Measurements from ENCODE around the gene TMEM181. TPM values are rescaled to one million over a fixed set of nuclear protein-coding genes. Genes with fewer than 3 reads are reported as not detected.
"Not testable (repeated sequence)": the region's sequence is repeated elsewhere in the genome, so short reads cannot be mapped to it uniquely, and the experiment has no call there.

TMEM181 gene
- total RNA-seq, 4 donors from 2014 or later = 6.6 to 48.3 (median 37.0) TPM

GRCh38 chr6:158653577-158654354 lies 93.9 kb downstream of the TMEM181 start:
- peak overlapping the region; percentile 80 to 91 (median 83) for H3K27ac ChIP-seq
- no peak overlapping the region for H3K4me3 ChIP-seq
- no peak for TF ChIP-seq CTCF (IDR thresholded peaks at IDR 0.05)
- peak in 1 of 2 donors; percentile 18 for TF ChIP-seq POLR2A (IDR thresholded peaks at IDR 0.05)
- peak in 2 of 3 donors; percentile 85 to 94 for DNase-seq
- no peaks in the 10 kb centered on the region for H3K9me3 ChIP-seq
- peaks cover 0 to 20% (median 10%) of the 10 kb centered on the region in 4 donors for H3K4me1 ChIP-seq
- no peaks in the 10 kb centered on the region for H3K36me3 ChIP-seq
- H3K27me3 ChIP-seq = no peaks in the 10 kb centered on the region

DNA sequence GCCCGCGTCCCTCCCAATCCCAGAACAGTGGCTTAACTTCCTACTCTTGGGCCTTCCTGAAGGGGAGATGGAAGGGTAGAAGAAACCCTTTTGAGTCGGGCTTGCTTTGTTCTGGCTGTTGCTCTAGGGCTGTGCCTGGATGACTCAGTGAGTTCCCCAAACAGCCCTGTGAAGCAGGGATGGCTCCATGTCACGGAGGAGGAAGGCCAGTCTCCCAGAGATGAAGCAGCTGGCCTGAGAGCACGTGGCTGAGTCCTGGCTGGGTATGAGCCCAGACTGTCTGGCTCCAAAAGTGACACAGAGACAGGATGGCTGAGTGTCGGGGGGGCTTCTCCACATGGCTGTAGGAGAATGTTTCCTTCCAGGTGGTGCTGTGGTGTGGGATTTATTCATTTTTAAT lies 94.6 kb downstream of the TMEM181 start:
- Histone ChIP-seq H3K36me3 (no peaks in the 10 kb centered on the region), H3K4me1 (peaks cover 0 to 20% (median 9%) of the 10 kb centered on the region in 4 donors), H3K9me3 (no peaks in the 10 kb centered on the region), H3K27ac (peak overlapping the region; percentile 80 to 91 (median 83)), H3K4me3 (no peak overlapping the region), H3K27me3 (no peaks in the 10 kb centered on the region)
- peak in 2 of 3 donors; percentile 36 to 78 for DNase-seq
- TF ChIP-seq POLR2A (IDR thresholded peaks at IDR 0.05) (no peak), CTCF (IDR thresholded peaks at IDR 0.05) (no peak)

GRCh38 chr6:158654960-158655489 lies 95.1 kb downstream of the TMEM181 start:
- H3K4me1 ChIP-seq = peaks cover 0 to 20% (median 7%) of the 10 kb centered on the region in 4 donors
- H3K27ac ChIP-seq = peak overlapping the region; percentile 80 to 91 (median 83)
- H3K36me3 ChIP-seq = no peaks in the 10 kb centered on the region
- TF ChIP-seq POLR2A (IDR thresholded peaks at IDR 0.05) = no peak
- TF ChIP-seq CTCF (IDR thresholded peaks at IDR 0.05) = no peak
- no peaks in the 10 kb centered on the region for H3K27me3 ChIP-seq
- no peaks in the 10 kb centered on the region for H3K9me3 ChIP-seq
- peak in 2 of 3 donors; percentile 18 to 56 for DNase-seq
- no peak overlapping the region for H3K4me3 ChIP-seq

GRCh38 chr6:158655569-158656450 lies 95.9 kb downstream of the TMEM181 start:
- TF ChIP-seq POLR2A (IDR thresholded peaks at IDR 0.05) = no peak
- TF ChIP-seq CTCF (IDR thresholded peaks at IDR 0.05) = no peak
- Histone ChIP-seq H3K27ac (peak overlapping the region; percentile 80 to 91 (median 83)), H3K4me1 (peaks cover 0 to 20% (median 7%) of the 10 kb centered on the region in 4 donors), H3K9me3 (no peaks in the 10 kb centered on the region), H3K27me3 (no peaks in the 10 kb centered on the region), H3K4me3 (no peak overlapping the region), H3K36me3 (no peaks in the 10 kb centered on the region)
- peak in 2 of 3 donors; percentile 16 to 49 for DNase-seq

DNA sequence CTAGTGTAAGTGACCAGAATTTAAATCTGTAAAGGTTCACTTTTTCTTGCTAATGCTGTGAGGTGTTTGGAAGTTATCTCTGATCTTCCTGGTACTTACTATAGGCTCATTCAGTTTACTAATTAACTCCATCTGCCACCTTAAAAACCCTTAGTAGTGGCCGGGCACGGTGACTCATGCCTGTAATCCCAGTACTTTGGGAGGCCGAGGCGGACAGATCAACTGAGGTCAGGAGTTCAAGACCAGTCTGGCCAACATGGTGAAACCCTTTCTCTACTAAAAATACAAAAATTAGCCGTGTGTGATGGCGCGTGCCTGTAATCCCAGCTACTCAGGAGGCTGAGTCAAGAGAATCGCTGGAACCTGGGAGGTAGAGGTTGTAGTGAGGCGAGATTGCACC lies 97.1 kb downstream of the TMEM181 start:
- H3K4me3 ChIP-seq, H3K27ac ChIP-seq, H3K9me3 ChIP-seq, H3K36me3 ChIP-seq, H3K27me3 ChIP-seq: not testable (repeated sequence)
- peak; percentile 15 to 78 (median 65) for DNase-seq
- peaks cover 0 to 20% (median 7%) of the 10 kb centered on the region in 4 donors for H3K4me1 ChIP-seq
